Endothelial cell of umbilical vein (primary cell): Measurements from ENCODE around the gene PDGFA. TPM values are rescaled to one million over a fixed set of nuclear protein-coding genes. Genes with fewer than 3 reads are reported as not detected.

Experiments
- BruUV-seq: library from RNA; stranded (reverse); fragments of 400-500 nt; replicated peaks from 2 replicates; lab custom pipeline; 2021; lab: Mats Ljungman, UMichigan
- CTCF ChIA-PET: fragments of 300-600, 350-600 bp; sonication (Branson Sonifier 250); formaldehyde crosslinking; loops from one replicate; lab custom pipeline; 2021; ENCODE audit warnings: antibody characterized with exemption, inconsistent platforms; lab: Charles Lee
- POLR2A ChIA-PET: fragments of 300-600, 350-600 bp; sonication (Branson Sonifier 250); formaldehyde crosslinking; loops from one replicate; lab custom pipeline; 2021; ENCODE audit warnings: antibody characterized with exemption, inconsistent platforms; lab: Charles Lee
- DNase-seq: peaks from one replicate; pipeline ENCODE4 v3.0.0-alpha.2; 2011; ENCODE audit warnings: low read depth, low spot score
- FAIRE-seq: peaks from 2 replicates; lab custom pipeline; 2011; peaks lifted over from hg19 to GRCh38; lab: Jason Lieb, UNC
- H2AFZ ChIP-seq: 2 replicates; pipeline ENCODE4 v1.6.0; 2012; ENCODE audit warnings: low read depth, low read length, control low read depth, inconsistent platforms
- H3K27ac ChIP-seq: 2 replicates; pipeline ENCODE4 v1.5.1; 2011; ENCODE audit warnings: low read depth, mild to moderate bottlenecking, control low read depth, low read length, moderate library complexity; ENCODE audit not compliant: insufficient read depth
- H3K27me3 ChIP-seq, 2 experiments: 2 replicates each; pipeline versions ENCODE4 v1.6.0 to v1.6.1; 2011; ENCODE audit warnings: low read length in 2 of 2, mixed read lengths in 1 of 2; ENCODE audit not compliant: control insufficient read depth in 2 of 2, insufficient read depth in 2 of 2
- H3K36me3 ChIP-seq, 2 experiments: 2 replicates in 1 of 2; 3 replicates in 1 of 2; pipeline ENCODE4 v1.5.1; 2011; ENCODE audit warnings: low read length in 2 of 2, mild to moderate bottlenecking in 1 of 2, moderate library complexity in 1 of 2; ENCODE audit not compliant: control insufficient read depth in 2 of 2, insufficient read depth in 2 of 2; ENCODE audit errors: extremely low read depth in 1 of 2
- H3K4me1 ChIP-seq: 3 replicates; pipeline ENCODE4 v1.5.1; 2011; ENCODE audit warnings: mild to moderate bottlenecking, low read length; ENCODE audit not compliant: control insufficient read depth, insufficient read depth; ENCODE audit errors: extremely low read depth
- H3K4me2 ChIP-seq: 2 replicates; pipeline ENCODE4 v1.6.1; 2011; ENCODE audit warnings: low read length, control low read depth, mixed read lengths; ENCODE audit not compliant: insufficient read depth
- H3K4me3 ChIP-seq, 3 experiments: fragments of 200-600 bp in 1 of 3; sonication (generic), shearing (Covaris generic) in 1 of 3; replicated peaks in 1 of 3; 2 replicates each; pipeline ENCODE4 v1.5.1; 2011 to 2016; ENCODE audit warnings: control low read depth in 3 of 3, low read length in 3 of 3, mild to moderate bottlenecking in 2 of 3, inconsistent platforms in 1 of 3, low read depth in 1 of 3, moderate library complexity in 1 of 3; ENCODE audit not compliant: insufficient read depth in 1 of 3
- H3K79me2 ChIP-seq: 2 replicates; pipeline ENCODE4 v1.6.0; 2012; ENCODE audit warnings: low read length, inconsistent platforms; ENCODE audit not compliant: control insufficient read depth, insufficient read depth
- H3K9ac ChIP-seq: replicated peaks from 2 replicates; pipeline ENCODE3; 2011; ENCODE audit warnings: low read length, control low read depth; ENCODE audit not compliant: insufficient read depth; ENCODE audit errors: extremely low read depth
- H3K9me1 ChIP-seq: replicated peaks from 3 replicates; pipeline ENCODE4 v1.6.0; 2011; ENCODE audit warnings: mild to moderate bottlenecking, low read length; ENCODE audit not compliant: control insufficient read depth, insufficient read depth; ENCODE audit errors: extremely low read depth
- H3K9me3 ChIP-seq: replicated peaks from 2 replicates; pipeline ENCODE4 v1.5.1; 2012; ENCODE audit warnings: low read length, inconsistent platforms; ENCODE audit not compliant: control insufficient read depth, insufficient read depth
- H4K20me1 ChIP-seq: replicated peaks from 2 replicates; pipeline ENCODE3; 2011; ENCODE audit warnings: mild to moderate bottlenecking, low read length; ENCODE audit not compliant: control insufficient read depth, insufficient read depth; ENCODE audit errors: extremely low read depth
- CTCF ChIP-seq, 2 donors: IDR thresholded peaks; 1 replicate in 1 of 2; 2 replicates in 1 of 2; pipeline ENCODE4 v1.5.1; 2011; ENCODE audit warnings: low read length in 2 of 2, mild to moderate bottlenecking in 2 of 2, moderate library complexity in 2 of 2, control low read depth in 1 of 2, inconsistent platforms in 1 of 2, low read depth in 1 of 2; ENCODE audit not compliant: insufficient read depth in 1 of 2; ENCODE audit errors: extremely low read depth in 1 of 2
- EZH2 ChIP-seq: IDR thresholded peaks from 2 replicates; pipeline ENCODE4 v1.6.1; 2012; ENCODE audit warnings: borderline replicate concordance, low read depth, mild to moderate bottlenecking, moderate library complexity, low read length, inconsistent platforms; ENCODE audit not compliant: severe bottlenecking
- FOS ChIP-seq: IDR thresholded peaks from 2 replicates; pipeline ENCODE4 v1.6.1; 2011; ENCODE audit warnings: mild to moderate bottlenecking, low read length, moderate library complexity, borderline replicate concordance; ENCODE audit not compliant: insufficient read depth
- GATA2 ChIP-seq: IDR thresholded peaks from 2 replicates; pipeline ENCODE4 v1.7.0; 2011; ENCODE audit warnings: low read depth, mild to moderate bottlenecking, moderate library complexity, mixed read lengths, low read length; ENCODE audit not compliant: insufficient read length, insufficient read depth
- JUN ChIP-seq: IDR thresholded peaks from 2 replicates; pipeline ENCODE4 v1.6.1; 2011; ENCODE audit warnings: borderline replicate concordance, low read depth; ENCODE audit not compliant: insufficient read length, insufficient read depth
- MAX ChIP-seq: IDR thresholded peaks from 2 replicates; pipeline ENCODE4 v1.6.1; 2011; ENCODE audit not compliant: insufficient read depth, insufficient read length
- MYC ChIP-seq: IDR thresholded peaks from one replicate; pipeline ENCODE4 v1.6.1; 2011; ENCODE audit warnings: mild to moderate bottlenecking, low read depth, low read length
- POLR2A ChIP-seq: IDR thresholded peaks from 2 replicates; pipeline ENCODE4 v1.6.1; 2012; ENCODE audit warnings: low read depth, mild to moderate bottlenecking, control low read depth, low read length
- POLR2AphosphoS5 ChIP-seq: IDR thresholded peaks from 2 replicates; pipeline ENCODE4 v1.6.1; 2012; ENCODE audit warnings: low read depth, mild to moderate bottlenecking, control low read depth, low read length, moderate library complexity; ENCODE audit not compliant: insufficient read depth
- dilution Hi-C: fragments of 300-500 bp; cut with MboI; formaldehyde crosslinking; loops from one replicate; pipeline ENCODE4 v1.15.0; 2019; ENCODE audit warnings: low sequenced_read_pairs; ENCODE audit not compliant: extremely low pct_ligation_motif_present
- intact Hi-C: fragments of 100-400 bp; cut with micrococcal nuclease; formaldehyde crosslinking; loops from one replicate; pipeline ENCODE4 v1.10.0; 2022
- polyA plus RNA-seq, 4 experiments: library from polyadenylated mRNA; depleted of rRNA in 3 of 4; stranded (reverse) in 3 of 4; unstranded in 1 of 4; fragments of >200 nt; gene quantifications; 2 replicates each; pipeline versions ENCODE4 v1.2.1 to v1.2.3, GENCODE V29; 2011 to 2012; ENCODE audit warnings: missing spikeins in 1 of 4
- total RNA-seq: library from RNA; stranded (reverse); gene quantifications from 2 replicates; pipeline ENCODE4 v1.2.3, GENCODE V29; 2021

PDGFA gene
- total and polyA plus RNA-seq, 2 donors (not counting 3 experiments of a cell fraction or from before 2014, with no cell fraction given), result 17.4 to 62.4 TPM

GRCh38 chr7:447523-447922 is 72.1 kb downstream of the PDGFA start:
- no peaks in the 10 kb centered on the region for H3K9me1 ChIP-seq
- intact Hi-C loops (no loop called here), dilution Hi-C loops (no loop called here)
- H3K9ac ChIP-seq, result no peak overlapping the region
- H4K20me1 ChIP-seq, result no peaks in the 10 kb centered on the region
- peaks cover 2 to 6% of the 10 kb centered on the region in 2 experiments for H3K27me3 ChIP-seq
- H3K27ac ChIP-seq, result no peak overlapping the region
- ChIA-PET CTCF (interaction anchor here (1.0 to 1.4 kb wide), 2 partner anchors 7 to 12 kb away, joined by 3 read pairs; no protein-coding TSS in a partner anchor), POLR2A (no interaction called here)
- H3K79me2 ChIP-seq, result no peaks in the 10 kb centered on the region
- FAIRE-seq (no peak), DNase-seq (no peak)
- no peak overlapping the region for H2AFZ ChIP-seq
- TF ChIP-seq POLR2AphosphoS5 (no peak), CTCF (IDR thresholded peaks at IDR 0.05; ENCODE audit: extremely low read depth in 1 of 2, insufficient read depth in 1 of 2, low read depth in 1 of 2, low read length in 2 of 2) (no peak), FOS (no peak), GATA2 (no peak), MYC (no peak), POLR2A (no peak), MAX (no peak), JUN (no peak), EZH2 (no peak)
- H3K36me3 ChIP-seq, result no peaks in the 10 kb centered on the region
- no peak overlapping the region for H3K4me2 ChIP-seq
- no peaks in the 10 kb centered on the region for H3K9me3 ChIP-seq
- H3K4me1 ChIP-seq, result no peaks in the 10 kb centered on the region
- no peak overlapping the region for H3K4me3 ChIP-seq
- BruUV-seq, result no TSS peak

Other genes with a start within 250 kb of the PDGFA start
- gene FOXL3, start 229.7 kb downstream of the PDGFA start, total RNA-seq, result not detected in 2 replicates
- gene FOXL3, start 229.7 kb downstream of the PDGFA start, polyA plus RNA-seq, result not detected in 2 replicates
- 45.4 and 49.3 TPM in 2 replicates for gene DNAAF5, start 206.9 kb upstream of the PDGFA start, total RNA-seq
- 65.5 and 81.8 TPM in 2 replicates for gene DNAAF5, start 206.9 kb upstream of the PDGFA start, polyA plus RNA-seq
- 24.0 and 29.2 TPM in 2 replicates for gene PRKAR1B, start 207.4 kb upstream of the PDGFA start, total RNA-seq
- 15.0 and 15.4 TPM in 2 replicates for gene PRKAR1B, start 207.4 kb upstream of the PDGFA start, polyA plus RNA-seq